PC-9 (cell line): ENCODE results near the gene WASHC2A.
"Not testable (repeated sequence)": the region's sequence is repeated elsewhere in the genome, so short reads cannot be mapped to it uniquely, and the experiment has no call there.

Experiments
- EZH2 ChIP-seq: fragments of 200-600 bp; sonication (generic); IDR thresholded peaks from 2 replicates; pipeline ENCODE4 v1.8.0; 2017; ENCODE audit warnings: antibody characterized with exemption, low read depth
- TF ChIP-seq, protein P1 (sequence below): fragments of 200-600 bp; sonication (generic); conservative IDR thresholded peaks from 2 replicates; pipeline ENCODE4 v1.6.1; 2017; ENCODE audit warnings: mixed run types, antibody characterized with exemption, mild to moderate bottlenecking, moderate library complexity

DNA sequence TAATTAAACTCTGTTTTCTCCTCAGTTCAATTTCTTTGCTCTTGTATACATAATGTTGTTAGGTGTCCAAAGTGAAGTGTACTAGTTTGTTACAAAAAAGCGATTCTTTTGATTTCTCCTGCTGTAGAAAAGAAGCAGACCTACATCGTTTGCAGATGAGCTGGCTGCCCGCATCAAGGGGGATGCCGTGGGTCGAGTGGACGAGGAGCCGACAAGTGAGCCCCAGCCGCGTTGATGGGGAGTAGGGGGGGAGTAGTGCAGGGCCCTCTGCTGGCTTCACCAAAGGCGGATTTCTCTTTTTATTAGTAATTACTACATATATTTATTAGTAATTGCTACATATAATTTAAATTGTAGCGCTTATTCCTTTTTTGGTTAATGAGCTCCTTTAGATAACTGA is 23.6 kb downstream of the WASHC2A start:
- TF ChIP-seq, protein P1, sequence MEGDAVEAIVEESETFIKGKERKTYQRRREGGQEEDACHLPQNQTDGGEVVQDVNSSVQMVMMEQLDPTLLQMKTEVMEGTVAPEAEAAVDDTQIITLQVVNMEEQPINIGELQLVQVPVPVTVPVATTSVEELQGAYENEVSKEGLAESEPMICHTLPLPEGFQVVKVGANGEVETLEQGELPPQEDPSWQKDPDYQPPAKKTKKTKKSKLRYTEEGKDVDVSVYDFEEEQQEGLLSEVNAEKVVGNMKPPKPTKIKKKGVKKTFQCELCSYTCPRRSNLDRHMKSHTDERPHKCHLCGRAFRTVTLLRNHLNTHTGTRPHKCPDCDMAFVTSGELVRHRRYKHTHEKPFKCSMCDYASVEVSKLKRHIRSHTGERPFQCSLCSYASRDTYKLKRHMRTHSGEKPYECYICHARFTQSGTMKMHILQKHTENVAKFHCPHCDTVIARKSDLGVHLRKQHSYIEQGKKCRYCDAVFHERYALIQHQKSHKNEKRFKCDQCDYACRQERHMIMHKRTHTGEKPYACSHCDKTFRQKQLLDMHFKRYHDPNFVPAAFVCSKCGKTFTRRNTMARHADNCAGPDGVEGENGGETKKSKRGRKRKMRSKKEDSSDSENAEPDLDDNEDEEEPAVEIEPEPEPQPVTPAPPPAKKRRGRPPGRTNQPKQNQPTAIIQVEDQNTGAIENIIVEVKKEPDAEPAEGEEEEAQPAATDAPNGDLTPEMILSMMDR: not testable (repeated sequence)
- not testable (repeated sequence) for TF ChIP-seq EZH2
